ENCODE measurements around the gene GNRH2. TPM values are rescaled to one million over a fixed set of nuclear protein-coding genes. Genes with fewer than 3 reads are reported as not detected.
"Not testable (repeated sequence)": the region's sequence is repeated elsewhere in the genome, so short reads cannot be mapped to it uniquely, and the experiment has no call there.

GNRH2 gene
- total RNA-seq, 1 experiment from 2014 or later: not detected

- Histone ChIP-seq H3K27me3 (replicated peaks) (peaks cover 13% of the 10 kb centered on the region; the same call in 1 of the 2 replicates), H3K36me3 (no peaks in the 10 kb centered on the region), H3K4me3 (no peak within 1 kb of the TSS), H3K4me1 (replicated peaks) (no peaks in the 10 kb centered on the region; the same call in 1 of the 2 replicates), H3K9me3 (replicated peaks) (no peaks in the 10 kb centered on the region), H3K27ac (no peak within 1 kb of the TSS)
- no peak for DNase-seq (ENCODE audit: low read depth in 1 of 2, low spot score in 2 of 2)
Observed at GRCh38 chr20:3071610-3072529, 28.4 kb downstream of the GNRH2 start, which contains the start of gene OXT. OXT (plus strand) TSS chr20:3071620; CDS start chr20:3071656, 36 bp downstream.

- H3K4me1 ChIP-seq (replicated peaks): no peaks in the 10 kb centered on the region; the same call in 1 of the 2 replicates
- no peak for DNase-seq (ENCODE audit: low read depth in 1 of 2, low spot score in 2 of 2)
- no peak overlapping the region for H3K4me3 ChIP-seq
- no peaks in the 10 kb centered on the region for H3K36me3 ChIP-seq
- H3K27ac ChIP-seq: no peak overlapping the region
- H3K9me3 ChIP-seq (replicated peaks): no peaks in the 10 kb centered on the region
- peaks cover 13% of the 10 kb centered on the region; the same call in 1 of the 2 replicates for H3K27me3 ChIP-seq (replicated peaks)
Observed at GRCh38 chr20:3072530-3073250, 29.3 kb downstream of the GNRH2 start.

- H3K4me3 ChIP-seq; H3K4me1 ChIP-seq (replicated peaks); H3K9me3 ChIP-seq (replicated peaks); H3K27ac ChIP-seq; H3K36me3 ChIP-seq; DNase-seq (ENCODE audit: low read depth in 1 of 2, low spot score in 2 of 2): not testable (repeated sequence)
- peaks cover 18% of the 10 kb centered on the region; the same call in 1 of the 2 replicates for H3K27me3 ChIP-seq (replicated peaks)
Observed at GRCh38 chr20:3073251-3073643, 29.8 kb downstream of the GNRH2 start.

- H3K9me3 ChIP-seq (replicated peaks): no peaks in the 10 kb centered on the region
- H3K27ac ChIP-seq: no peak overlapping the region
- no peak overlapping the region for H3K4me3 ChIP-seq
- no peak for DNase-seq (ENCODE audit: low read depth in 1 of 2, low spot score in 2 of 2)
- H3K27me3 ChIP-seq (replicated peaks): peaks cover 21% of the 10 kb centered on the region
- H3K36me3 ChIP-seq: no peaks in the 10 kb centered on the region
- H3K4me1 ChIP-seq (replicated peaks): no peaks in the 10 kb centered on the region
Observed at GRCh38 chr20:3074812-3075211, 31.4 kb downstream of the GNRH2 start.

- H3K27ac ChIP-seq; H3K36me3 ChIP-seq; H3K9me3 ChIP-seq (replicated peaks); DNase-seq (ENCODE audit: low read depth in 1 of 2, low spot score in 2 of 2); H3K4me1 ChIP-seq (replicated peaks); H3K4me3 ChIP-seq: not testable (repeated sequence)
- peaks cover 24% of the 10 kb centered on the region for H3K27me3 ChIP-seq (replicated peaks)
Observed at GRCh38 chr20:3075315-3075714, 31.9 kb downstream of the GNRH2 start.

DNA sequence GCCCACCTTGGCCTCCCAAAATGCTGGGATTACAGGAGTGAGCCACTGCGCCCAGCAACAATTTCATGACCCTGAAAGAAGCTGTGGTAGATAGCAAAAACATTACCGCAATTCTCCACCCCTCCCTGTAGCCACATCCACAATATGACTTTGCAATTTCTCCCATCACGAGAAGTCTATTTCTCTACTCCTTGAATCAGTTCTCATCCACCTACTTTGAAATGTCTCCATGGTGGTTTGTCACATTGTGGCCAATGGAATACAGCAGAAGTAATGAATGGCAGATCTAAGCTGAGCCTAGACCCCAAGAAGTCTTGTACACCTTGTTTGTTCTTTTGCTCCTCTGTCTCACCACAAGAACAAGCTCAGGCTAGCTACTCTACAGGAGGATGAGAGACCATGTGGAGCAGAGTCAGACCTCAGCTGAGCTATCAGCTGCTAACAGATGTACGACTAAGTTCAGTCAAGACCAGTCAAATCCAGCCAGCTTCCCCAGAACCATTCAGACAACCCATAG, 34.3 kb downstream of the GNRH2 start:
- Histone ChIP-seq H3K4me3 (no peak overlapping the region), H3K27me3 (replicated peaks) (peaks cover 36% of the 10 kb centered on the region), H3K4me1 (replicated peaks) (0 out of 2 replicates have a peak, but pooled peaks cover 3% of the 10 kb centered on the region), H3K27ac (no peak overlapping the region), H3K36me3 (no peaks in the 10 kb centered on the region), H3K9me3 (replicated peaks) (no peaks in the 10 kb centered on the region)
- DNase-seq (ENCODE audit: low read depth in 1 of 2, low spot score in 2 of 2): no peak

GRCh38 chr20:3080939-3081388, 37.5 kb downstream of the GNRH2 start:
- no peak for DNase-seq (ENCODE audit: low read depth in 1 of 2, low spot score in 2 of 2)

GRCh38 chr20:3081641-3082040, 38.2 kb downstream of the GNRH2 start:
- no peak for DNase-seq (ENCODE audit: low read depth in 1 of 2, low spot score in 2 of 2)
- Histone ChIP-seq H3K27ac (no peak overlapping the region), H3K27me3 (replicated peaks) (peaks cover 45% of the 10 kb centered on the region), H3K9me3 (replicated peaks) (no peaks in the 10 kb centered on the region), H3K4me1 (replicated peaks) (0 out of 2 replicates have a peak, but pooled peaks cover 3% of the 10 kb centered on the region), H3K4me3 (no peak overlapping the region), H3K36me3 (no peaks in the 10 kb centered on the region)

More at GRCh38 chr20:3080939-3081388, 37.5 kb downstream of the GNRH2 start:
- H3K36me3 ChIP-seq: no peaks in the 10 kb centered on the region
- H3K4me3 ChIP-seq: no peak overlapping the region
- H3K4me1 ChIP-seq (replicated peaks): 0 out of 2 replicates have a peak, but pooled peaks cover 3% of the 10 kb centered on the region
- no peak overlapping the region for H3K27ac ChIP-seq
- H3K9me3 ChIP-seq (replicated peaks): no peaks in the 10 kb centered on the region
- H3K27me3 ChIP-seq (replicated peaks): peaks cover 45% of the 10 kb centered on the region

GRCh38 chr20:3082306-3082951, 39.0 kb downstream of the GNRH2 start:
- Histone ChIP-seq H3K36me3 (no peaks in the 10 kb centered on the region), H3K4me3 (no peak overlapping the region), H3K27me3 (replicated peaks) (peaks cover 45% of the 10 kb centered on the region), H3K27ac (no peak overlapping the region), H3K4me1 (replicated peaks) (0 out of 2 replicates have a peak, but pooled peaks cover 3% of the 10 kb centered on the region), H3K9me3 (replicated peaks) (no peaks in the 10 kb centered on the region)
- no peak for DNase-seq (ENCODE audit: low read depth in 1 of 2, low spot score in 2 of 2)

DNA sequence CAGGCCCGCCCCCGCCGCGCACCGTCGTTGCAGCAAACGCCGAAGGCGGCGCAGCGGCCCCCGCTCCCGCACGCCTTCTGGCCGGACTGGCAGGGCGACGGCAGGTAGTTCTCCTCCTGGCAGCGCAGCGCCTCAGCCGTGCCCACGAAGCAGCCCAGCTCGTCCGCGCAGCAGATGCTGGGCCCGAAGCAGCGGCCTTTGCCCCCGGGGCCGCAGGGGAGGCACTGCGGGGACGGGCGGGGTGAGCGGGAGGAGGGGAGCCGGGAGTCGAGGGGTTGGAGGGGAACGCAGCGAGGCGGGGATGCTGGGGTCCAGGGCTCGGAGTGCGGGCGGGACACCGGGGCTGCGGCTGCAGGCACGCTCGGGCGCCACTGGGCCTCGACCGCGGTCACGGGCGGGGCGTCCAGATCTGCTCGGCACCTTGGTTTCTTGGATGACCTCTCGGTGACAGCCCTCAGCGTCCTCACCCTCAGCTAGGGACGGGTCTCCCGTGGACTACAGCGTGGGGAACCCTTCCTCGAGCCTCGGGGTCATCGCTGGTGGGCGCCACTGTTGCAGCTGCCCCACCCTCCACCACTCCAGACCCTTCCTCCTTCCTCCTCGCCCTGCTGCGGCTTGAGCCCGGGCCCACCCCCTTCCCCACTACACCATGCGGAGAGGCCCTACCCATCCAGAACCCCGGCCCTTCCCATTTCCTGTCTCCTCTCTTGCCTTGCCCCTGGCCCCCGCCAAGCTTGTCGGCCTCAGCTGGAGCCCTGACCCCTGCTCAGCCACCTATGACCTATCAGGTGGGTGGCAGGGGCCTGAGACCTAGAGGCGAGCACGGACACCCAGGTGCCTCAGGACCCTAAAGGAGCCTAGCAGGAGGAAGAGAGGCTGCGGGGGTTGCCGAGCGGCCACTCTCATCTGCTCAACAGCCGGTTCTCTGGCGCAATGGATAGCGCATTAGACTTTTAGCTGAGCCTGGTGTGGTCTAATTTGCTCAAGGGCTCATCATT, 39.8 kb downstream of the GNRH2 start:
- DNase-seq (ENCODE audit: low read depth in 1 of 2, low spot score in 2 of 2): no peak
- peaks cover 40% of the 10 kb centered on the region for H3K27me3 ChIP-seq (replicated peaks)
- no peak overlapping the region for H3K4me3 ChIP-seq
- H3K36me3 ChIP-seq: no peaks in the 10 kb centered on the region
- no peaks in the 10 kb centered on the region for H3K9me3 ChIP-seq (replicated peaks)
- no peak overlapping the region for H3K27ac ChIP-seq
- H3K4me1 ChIP-seq (replicated peaks): 0 out of 2 replicates have a peak, but pooled peaks cover 3% of the 10 kb centered on the region

DNA sequence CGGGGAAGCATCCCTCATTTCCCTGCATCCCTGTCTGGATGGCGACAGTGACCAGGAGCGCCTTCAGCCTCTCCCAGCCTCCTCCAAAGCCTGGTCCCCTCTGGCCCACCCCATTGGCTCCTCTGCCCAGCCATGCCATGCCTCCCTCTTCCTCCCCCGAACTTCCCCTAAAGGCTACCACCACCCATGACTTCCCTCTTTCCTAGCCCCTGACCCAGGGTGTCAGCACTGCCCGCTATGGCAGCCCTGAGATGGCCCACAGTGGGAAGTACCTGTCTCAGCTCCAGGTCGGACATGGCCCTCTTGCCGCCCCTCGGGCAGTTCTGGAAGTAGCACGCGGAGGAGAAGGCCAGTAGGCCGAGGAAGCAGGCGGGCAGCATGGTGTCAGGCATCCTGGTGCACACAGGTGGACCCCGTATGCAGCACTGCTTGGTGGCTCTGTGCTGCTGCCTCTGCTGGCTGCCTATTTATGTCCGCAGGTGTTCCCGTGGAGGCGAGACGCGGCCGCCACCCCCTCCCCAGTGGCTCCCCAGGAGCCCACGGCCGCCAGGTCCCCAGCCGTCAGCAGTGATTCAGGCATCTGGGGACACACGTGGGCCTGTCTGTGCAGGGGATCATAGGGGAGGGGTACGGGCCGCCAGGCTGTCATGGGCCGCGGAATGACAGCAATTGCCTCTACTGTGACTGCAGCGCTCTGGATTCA, 41.0 kb downstream of the GNRH2 start, which contains the start of gene AVP:
Gene AVP (minus strand): TSS at position 442 of the 703 bp plus-strand sequence. CDS start 50 bp downstream, at position 392.
- Histone ChIP-seq H3K27ac (no peak within 1 kb of the TSS), H3K4me1 (replicated peaks) (0 out of 2 replicates have a peak, but pooled peaks cover 3% of the 10 kb centered on the region), H3K4me3 (no peak within 1 kb of the TSS), H3K36me3 (no peaks in the 10 kb centered on the region), H3K9me3 (replicated peaks) (no peaks in the 10 kb centered on the region), H3K27me3 (replicated peaks) (peaks cover 42% of the 10 kb centered on the region)
- no peak for DNase-seq (ENCODE audit: low read depth in 1 of 2, low spot score in 2 of 2)

DNA sequence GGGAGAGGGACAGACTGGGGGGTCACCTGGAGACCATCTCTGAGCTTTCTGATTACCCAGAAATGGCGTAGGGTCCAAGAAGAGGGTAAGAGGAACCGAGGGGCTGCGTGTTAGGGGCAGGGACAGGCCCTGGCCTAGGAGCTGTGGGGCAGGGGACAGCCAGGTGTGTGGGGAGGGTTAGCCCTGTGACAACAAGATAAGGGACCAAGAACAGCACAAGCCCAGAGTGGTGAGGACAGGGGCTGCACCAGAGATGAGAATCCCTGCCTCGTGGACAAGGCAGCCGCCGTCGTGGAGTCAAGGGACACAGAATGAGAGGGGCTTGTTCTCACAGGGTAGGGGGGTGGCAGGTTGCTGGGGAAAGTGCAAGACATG, 41.6 kb downstream of the GNRH2 start:
- no peaks in the 10 kb centered on the region for H3K9me3 ChIP-seq (replicated peaks)
- no peak overlapping the region for H3K27ac ChIP-seq
- H3K27me3 ChIP-seq (replicated peaks): peaks cover 42% of the 10 kb centered on the region
- H3K4me1 ChIP-seq (replicated peaks): 0 out of 2 replicates have a peak, but pooled peaks cover 3% of the 10 kb centered on the region
- DNase-seq (ENCODE audit: low read depth in 1 of 2, low spot score in 2 of 2): no peak
- no peak overlapping the region for H3K4me3 ChIP-seq
- no peaks in the 10 kb centered on the region for H3K36me3 ChIP-seq

All from SJSA1 (cell line).